HK-2 (cell line): Measurements from ENCODE around the gene SSBP1.
"Not testable (repeated sequence)": the region's sequence is repeated elsewhere in the genome, so short reads cannot be mapped to it uniquely, and the experiment has no call there.

ENCODE experiments used
- DNase-seq: peaks from one replicate; pipeline ENCODE4 v3.0.0-alpha.2; 2018; ENCODE audit not compliant: unreplicated experiment

Gene SSBP1

GRCh38 chr7:141709318-141709717, 28.8 kb upstream of the SSBP1 start:
- no peak for DNase-seq

DNA sequence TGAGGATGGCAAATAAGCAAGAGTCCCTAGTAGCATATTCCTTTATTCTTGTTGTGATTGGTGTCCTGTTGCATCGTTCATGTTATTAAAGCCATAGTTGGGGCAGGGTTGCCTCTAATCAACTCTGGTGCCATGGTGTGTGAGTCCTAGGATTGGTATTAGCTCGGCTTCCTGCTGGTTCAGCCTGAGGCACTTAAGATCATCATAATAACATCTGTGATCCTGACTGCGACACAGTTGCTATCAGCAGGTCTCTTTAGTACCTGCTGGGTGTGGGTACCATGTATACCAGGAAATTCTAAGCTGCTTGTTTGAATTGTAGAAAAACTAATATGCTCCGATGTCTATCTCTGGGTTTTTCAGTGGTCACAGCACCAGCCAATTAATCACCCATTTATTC, 28.4 kb upstream of the SSBP1 start:
- no peak for DNase-seq

GRCh38 chr7:141710301-141710700, 27.9 kb upstream of the SSBP1 start:
- no peak for DNase-seq

DNA sequence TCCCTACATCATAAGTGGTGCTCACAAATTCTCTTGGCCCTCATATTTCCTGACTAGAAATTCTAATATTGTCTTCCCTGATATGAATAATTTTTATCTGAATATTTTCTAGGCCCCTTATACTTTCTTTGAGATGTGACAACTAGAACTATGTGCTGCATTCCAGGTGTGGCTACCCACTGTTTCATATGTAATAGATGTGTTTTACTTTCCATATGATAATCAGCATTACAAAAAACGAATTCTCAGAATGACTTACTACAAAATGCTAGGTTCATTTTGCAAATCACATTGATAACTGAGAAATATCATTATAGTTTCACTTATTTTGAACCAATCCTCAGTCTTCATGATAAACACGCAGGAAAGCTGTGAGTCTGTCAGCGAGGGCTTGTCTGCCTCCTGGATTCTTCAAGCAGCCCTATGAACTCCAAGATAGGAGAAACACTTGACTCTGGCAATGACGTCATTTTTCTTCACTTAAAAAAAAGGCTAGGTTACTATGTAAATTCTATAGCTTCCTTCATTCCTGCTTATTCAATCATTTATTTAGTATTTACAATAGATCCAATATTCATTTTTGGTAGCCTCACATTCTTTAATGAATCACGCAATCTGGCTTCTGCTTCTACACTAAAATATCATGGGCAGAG, 25.4 kb upstream of the SSBP1 start:
- no peak for DNase-seq

DNA sequence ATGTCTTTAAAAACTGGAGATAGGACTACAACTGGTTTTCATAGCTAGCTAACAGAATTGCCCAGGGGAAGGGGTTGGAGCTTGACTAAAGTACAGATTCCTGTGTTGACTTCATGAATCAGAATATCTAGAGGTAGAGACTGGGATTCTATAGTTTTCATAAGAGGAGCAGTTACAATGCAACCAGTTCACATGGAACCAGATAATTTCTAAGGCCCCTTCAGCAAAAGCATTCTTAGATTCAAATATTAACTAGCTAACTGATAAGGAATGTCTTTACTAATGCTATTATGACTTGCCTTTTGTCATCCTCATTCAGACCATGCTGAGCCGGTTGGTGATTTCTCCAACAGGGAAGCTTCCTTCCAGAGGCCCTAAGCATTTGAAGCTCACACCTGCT, 24.3 kb upstream of the SSBP1 start:
- no peak for DNase-seq

DNA sequence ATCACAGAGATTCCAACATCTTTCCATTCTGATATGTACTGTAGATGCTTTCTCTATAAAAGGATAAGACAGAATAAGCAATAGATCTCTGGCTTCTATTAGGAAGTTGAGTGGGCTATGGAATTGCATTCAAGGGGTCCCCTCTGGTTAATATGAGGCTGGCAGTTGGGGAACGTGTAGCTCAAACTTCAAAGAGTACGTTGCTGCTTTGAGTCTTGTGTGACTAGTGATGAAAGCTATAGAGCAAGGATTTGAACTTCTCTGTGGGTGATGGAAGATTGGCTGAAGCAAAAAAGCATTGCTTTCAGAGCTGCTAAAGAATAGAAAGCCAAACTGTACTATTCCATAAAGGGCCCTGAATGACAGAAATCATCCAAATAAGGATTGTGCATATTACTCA, 23.6 kb upstream of the SSBP1 start:
- DNase-seq, result no peak

DNA sequence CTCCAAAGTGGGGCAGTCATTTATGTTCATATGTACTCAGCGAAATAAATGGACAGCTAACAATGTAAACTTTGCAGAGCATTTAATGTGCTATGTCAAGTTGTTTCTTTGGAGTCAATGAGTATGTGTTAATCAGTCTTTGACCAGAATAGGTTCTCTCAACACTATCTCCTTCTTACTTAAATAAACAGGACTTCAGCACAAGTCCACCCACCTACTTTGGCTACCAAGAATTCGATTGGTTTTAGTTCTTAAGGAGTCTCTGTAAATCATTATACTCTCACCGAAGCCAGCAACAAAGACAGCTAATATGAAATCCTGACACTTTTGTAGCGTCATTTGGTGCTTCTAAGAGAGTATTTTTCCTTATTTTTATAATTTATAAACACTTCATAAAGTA, 23.1 kb upstream of the SSBP1 start:
- no peak for DNase-seq

- no peak for DNase-seq
These were observed 22.1 kb upstream of the SSBP1 start for GRCh38 chr7:141715794-141716689.

DNA sequence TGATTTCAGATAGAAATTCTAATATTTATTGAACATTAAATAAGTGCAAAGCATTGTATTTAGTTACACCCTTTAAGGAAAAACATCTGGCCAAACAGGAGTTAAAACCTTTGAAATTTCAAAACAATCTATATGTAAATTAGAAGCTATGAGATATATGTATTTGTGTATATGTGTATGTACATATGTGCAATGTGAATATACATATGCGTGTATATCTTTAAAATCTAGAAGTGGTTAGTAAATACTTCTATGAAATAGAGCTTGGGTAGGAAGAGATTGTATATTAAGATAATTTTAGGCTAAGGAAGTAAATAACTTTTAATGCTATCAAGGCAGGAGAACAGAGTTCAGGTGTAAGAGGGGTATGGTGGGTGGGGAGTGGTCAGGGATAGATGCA, 20.7 kb upstream of the SSBP1 start:
- DNase-seq, result no peak

- no peak for DNase-seq
These were observed 15.6 kb upstream of the SSBP1 start for GRCh38 chr7:141722529-141722928.

- no peak for DNase-seq
These were observed 9.1 kb upstream of the SSBP1 start for GRCh38 chr7:141729020-141729419.

GRCh38 chr7:141731476-141732149, 6.5 kb upstream of the SSBP1 start:
- DNase-seq, result no peak

GRCh38 chr7:141737118-141737835, 881 bp upstream of the SSBP1 start:
- no peak for DNase-seq

GRCh38 chr7:141738592-141739013, 445 bp downstream of the SSBP1 start:
- no peak for DNase-seq

DNA sequence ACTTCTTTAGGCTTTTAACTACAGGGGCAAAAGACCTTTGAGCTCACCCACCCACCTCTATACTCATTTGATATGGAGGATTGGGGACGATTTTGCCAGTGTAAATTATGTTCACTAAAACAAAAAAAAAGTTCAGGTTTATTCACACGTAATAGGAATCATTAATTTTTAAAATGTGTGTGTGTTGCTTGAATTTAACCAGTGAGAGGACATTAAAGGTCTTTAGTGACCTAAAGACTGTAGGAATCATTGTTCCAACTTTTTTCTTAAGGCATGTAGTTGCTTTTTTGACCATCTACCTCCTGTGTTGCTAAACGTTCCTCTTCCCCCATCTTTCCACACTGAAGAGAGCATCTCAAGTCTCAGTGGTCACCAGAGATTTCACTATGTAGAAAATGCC, 1.1 kb downstream of the SSBP1 start:
- no peak for DNase-seq

DNA sequence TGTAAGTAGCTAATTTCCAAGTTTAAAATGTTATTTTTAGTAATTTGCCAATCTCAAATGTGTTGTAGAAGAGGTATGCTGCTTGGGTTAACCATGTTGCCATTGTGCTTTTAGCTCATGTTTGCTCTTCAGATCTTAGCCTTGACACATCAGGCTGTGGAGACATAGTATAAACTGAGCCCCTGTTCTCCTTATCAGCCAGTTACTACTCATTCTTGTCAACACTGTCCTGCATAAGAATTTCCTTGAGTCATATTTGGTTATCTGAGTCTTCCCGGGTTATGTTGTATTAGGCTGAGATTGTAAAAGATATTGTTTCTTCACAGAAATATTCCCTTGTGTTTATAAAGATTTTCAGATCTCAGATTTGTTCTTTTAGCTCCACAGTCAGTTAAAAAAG, 4.1 kb downstream of the SSBP1 start:
- DNase-seq, result no peak

DNA sequence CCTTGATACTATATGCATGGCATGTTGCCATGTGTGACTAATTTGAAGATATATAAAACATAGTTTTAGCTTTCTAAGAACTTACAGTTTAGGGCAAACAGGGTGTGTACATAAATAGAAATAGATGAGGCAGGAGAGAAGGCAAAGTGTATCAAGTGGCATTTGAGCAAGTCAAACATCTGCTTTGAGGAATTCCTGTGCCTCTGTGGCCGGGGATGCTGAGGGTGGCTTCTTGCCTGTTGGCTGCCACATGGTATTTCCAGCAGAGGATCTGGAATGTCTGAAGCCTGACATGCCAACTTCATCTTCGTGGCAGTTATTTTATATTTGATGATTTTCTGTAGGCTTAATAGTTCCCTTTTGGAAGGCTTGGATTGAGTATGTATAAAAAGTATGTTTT, 6.0 kb downstream of the SSBP1 start:
- DNase-seq, result no peak

DNA sequence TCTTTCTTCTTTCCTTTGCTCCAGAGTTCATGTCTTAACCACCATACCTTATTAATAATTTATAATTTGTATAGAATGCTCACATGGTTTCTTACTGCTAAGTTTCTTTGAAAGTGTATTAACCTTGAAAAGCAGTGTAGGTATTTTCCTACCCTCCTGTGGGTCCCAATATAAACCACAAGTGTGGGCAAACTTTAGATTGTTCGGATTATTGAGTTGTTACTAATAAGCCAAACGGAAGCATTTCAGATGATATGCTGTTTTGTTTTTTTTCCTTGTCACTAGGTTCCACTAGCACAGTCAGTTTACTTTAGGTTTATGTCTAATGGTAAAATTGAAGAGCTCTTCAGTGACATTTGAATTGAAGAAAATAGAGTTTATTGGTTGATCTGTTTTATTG, 10.2 kb downstream of the SSBP1 start:
- DNase-seq, result no peak

- DNase-seq, result not testable (repeated sequence)
These were observed 13.7 kb downstream of the SSBP1 start for GRCh38 chr7:141751904-141752303.

- DNase-seq, result no peak
These were observed 14.5 kb downstream of the SSBP1 start for GRCh38 chr7:141752634-141753033.

GRCh38 chr7:141754939-141755338, 16.8 kb downstream of the SSBP1 start:
- DNase-seq, result no peak

DNA sequence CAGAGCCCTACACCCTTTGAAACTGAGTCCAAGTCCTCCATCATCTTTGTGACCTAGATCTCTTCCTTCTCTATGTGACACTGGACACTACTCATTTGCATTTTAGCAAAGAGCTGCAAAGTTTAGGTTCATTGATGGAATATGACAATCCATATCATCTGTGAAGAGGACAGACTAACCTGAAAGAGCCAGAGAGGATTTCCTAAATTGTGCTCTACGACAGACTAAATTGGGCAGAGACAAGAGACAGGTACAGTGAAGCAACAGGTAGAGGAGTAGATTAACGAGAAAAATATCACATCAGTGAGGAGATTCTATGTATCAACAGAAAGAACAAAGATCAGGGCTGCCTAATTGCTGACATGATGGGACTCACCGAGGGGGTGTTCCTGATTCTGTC, 25.6 kb downstream of the SSBP1 start, which contains the start of gene TAS2R3:
TSS of gene TAS2R3 (plus strand) at position 301 of the 400 bp plus-strand sequence. CDS start at position 363, 62 bp downstream.
- no peak for DNase-seq
